ENCODE results near the gene EHD4.

The EHD4 gene

GRCh38 chr15:41885841-41886240, 86.5 kb downstream of the EHD4 start:
- peaks cover 2 to 28% (median 21%) of the 10 kb centered on the region in 3 experiments for H3K27me3 ChIP-seq (ENCODE audit: control insufficient read depth in 3 of 3, insufficient read depth in 3 of 3, low read depth in 1 of 3, low read length in 3 of 3)
- H3K79me1 ChIP-seq (ENCODE audit: low read depth, low read length) = no peaks in the 10 kb centered on the region
- no peak overlapping the region for H2BK5ac ChIP-seq (ENCODE audit: low read length)
- DNase-seq (ENCODE audit: low spot score) = no peak
- no peaks in the 10 kb centered on the region for H3K36me3 ChIP-seq (replicated peaks in 1 of 2; ENCODE audit: control insufficient read depth in 2 of 2, insufficient read depth in 2 of 2, low read length in 2 of 2)
- no peak overlapping the region for H2BK120ac ChIP-seq (ENCODE audit: low read depth, low read length)
- no peak overlapping the region for H4K8ac ChIP-seq (ENCODE audit: low read depth, low read length)
- no peak overlapping the region for H3K4me3 ChIP-seq (ENCODE audit: low read length in 2 of 2)
- H3K18ac ChIP-seq (ENCODE audit: low read length) = no peak overlapping the region
- no peak overlapping the region for H3K4ac ChIP-seq (ENCODE audit: low read length)
- no peak overlapping the region for H2BK15ac ChIP-seq (ENCODE audit: low read length)
- peak overlapping the region; percentile 51 for H2AK5ac ChIP-seq (ENCODE audit: low read depth, low read length)
- no CpG with 5 or more reads among the region's 14 CpGs for WGBS, 2 donors (ENCODE audit: extremely low coverage in 2 of 2, insufficient read length in 2 of 2, insufficient replicate concordance in 1 of 2)
- no peak overlapping the region for H4K91ac ChIP-seq (ENCODE audit: low read depth, low read length, poor library complexity)
- peaks cover 0 to 6% of the 10 kb centered on the region in 2 donors for H3K9me3 ChIP-seq (replicated peaks in 1 of 2; ENCODE audit: control insufficient read depth in 2 of 2, insufficient read depth in 1 of 2, low read depth in 1 of 2, low read length in 2 of 2)
- H3K4me2 ChIP-seq (ENCODE audit: insufficient read depth, low read length, poor library complexity, severe bottlenecking) = no peak overlapping the region
- H2AFZ ChIP-seq (ENCODE audit: low read length) = no peak overlapping the region
- H3K4me1 ChIP-seq (ENCODE audit: control insufficient read depth in 2 of 2, insufficient read depth in 1 of 2, low read depth in 1 of 2, low read length in 2 of 2) = peaks cover 0 to 8% of the 10 kb centered on the region in 2 donors
- no peak overlapping the region for H3K27ac ChIP-seq (replicated peaks; ENCODE audit: low read length)
- H3K23ac ChIP-seq (ENCODE audit: low read depth, low read length, poor library complexity) = no peak overlapping the region
- peak overlapping the region; percentile 27 for H3K14ac ChIP-seq (ENCODE audit: low read length)
- H3K9ac ChIP-seq (ENCODE audit: low read depth, low read length, poor library complexity) = no peak overlapping the region
- H2BK12ac ChIP-seq (ENCODE audit: low read length) = peak overlapping the region; percentile 48

GRCh38 chr15:41885321-41885720, 87.0 kb downstream of the EHD4 start:
- H3K18ac ChIP-seq (ENCODE audit: low read length) = no peak overlapping the region
- no peak overlapping the region for H3K4me3 ChIP-seq (ENCODE audit: low read length in 2 of 2)
- H4K91ac ChIP-seq (ENCODE audit: low read depth, low read length, poor library complexity) = no peak overlapping the region
- H3K4ac ChIP-seq (ENCODE audit: low read length) = no peak overlapping the region
- DNase-seq (ENCODE audit: low spot score) = no peak
- H3K27me3 ChIP-seq (ENCODE audit: control insufficient read depth in 3 of 3, insufficient read depth in 3 of 3, low read depth in 1 of 3, low read length in 3 of 3) = peaks cover 2 to 31% (median 26%) of the 10 kb centered on the region in 3 experiments
- no peaks in the 10 kb centered on the region for H3K36me3 ChIP-seq (replicated peaks in 1 of 2; ENCODE audit: control insufficient read depth in 2 of 2, insufficient read depth in 2 of 2, low read length in 2 of 2)
- peaks cover 0 to 8% of the 10 kb centered on the region in 2 donors for H3K4me1 ChIP-seq (ENCODE audit: control insufficient read depth in 2 of 2, insufficient read depth in 1 of 2, low read depth in 1 of 2, low read length in 2 of 2)
- no peak overlapping the region for H2BK15ac ChIP-seq (ENCODE audit: low read length)
- H2AFZ ChIP-seq (ENCODE audit: low read length) = no peak overlapping the region
- H3K9ac ChIP-seq (ENCODE audit: low read depth, low read length, poor library complexity) = no peak overlapping the region
- no peak overlapping the region for H2AK5ac ChIP-seq (ENCODE audit: low read depth, low read length)
- no peak overlapping the region for H2BK12ac ChIP-seq (ENCODE audit: low read length)
- H2BK120ac ChIP-seq (ENCODE audit: low read depth, low read length) = no peak overlapping the region
- H3K14ac ChIP-seq (ENCODE audit: low read length) = no peak overlapping the region
- no peak overlapping the region for H2BK5ac ChIP-seq (ENCODE audit: low read length)
- H3K4me2 ChIP-seq (ENCODE audit: insufficient read depth, low read length, poor library complexity, severe bottlenecking) = no peak overlapping the region
- no peak overlapping the region for H4K8ac ChIP-seq (ENCODE audit: low read depth, low read length)
- no peak overlapping the region for H3K27ac ChIP-seq (replicated peaks; ENCODE audit: low read length)
- no peaks in the 10 kb centered on the region for H3K79me1 ChIP-seq (ENCODE audit: low read depth, low read length)
- peaks cover 0 to 6% of the 10 kb centered on the region in 2 donors for H3K9me3 ChIP-seq (replicated peaks in 1 of 2; ENCODE audit: control insufficient read depth in 2 of 2, insufficient read depth in 1 of 2, low read depth in 1 of 2, low read length in 2 of 2)
- H3K23ac ChIP-seq (ENCODE audit: low read depth, low read length, poor library complexity) = no peak overlapping the region

- peaks cover 0 to 6% of the 10 kb centered on the region in 2 donors for H3K9me3 ChIP-seq (replicated peaks in 1 of 2; ENCODE audit: control insufficient read depth in 2 of 2, insufficient read depth in 1 of 2, low read depth in 1 of 2, low read length in 2 of 2)
- H3K23ac ChIP-seq (ENCODE audit: low read depth, low read length, poor library complexity) = no peak overlapping the region
- no peak overlapping the region for H4K8ac ChIP-seq (ENCODE audit: low read depth, low read length)
- no peaks in the 10 kb centered on the region for H3K36me3 ChIP-seq (replicated peaks in 1 of 2; ENCODE audit: control insufficient read depth in 2 of 2, insufficient read depth in 2 of 2, low read length in 2 of 2)
- H3K14ac ChIP-seq (ENCODE audit: low read length) = no peak overlapping the region
- no peak overlapping the region for H2BK12ac ChIP-seq (ENCODE audit: low read length)
- no peak overlapping the region for H2AK5ac ChIP-seq (ENCODE audit: low read depth, low read length)
- no peak overlapping the region for H3K27ac ChIP-seq (replicated peaks; ENCODE audit: low read length)
- no peak overlapping the region for H2BK5ac ChIP-seq (ENCODE audit: low read length)
- no peak overlapping the region for H3K9ac ChIP-seq (ENCODE audit: low read depth, low read length, poor library complexity)
- H3K18ac ChIP-seq (ENCODE audit: low read length) = no peak overlapping the region
- H2AFZ ChIP-seq (ENCODE audit: low read length) = no peak overlapping the region
- no peak overlapping the region for H2BK120ac ChIP-seq (ENCODE audit: low read depth, low read length)
- peaks cover 2 to 32% (median 31%) of the 10 kb centered on the region in 3 experiments for H3K27me3 ChIP-seq (ENCODE audit: control insufficient read depth in 3 of 3, insufficient read depth in 3 of 3, low read depth in 1 of 3, low read length in 3 of 3)
- no peak overlapping the region for H3K4me2 ChIP-seq (ENCODE audit: insufficient read depth, low read length, poor library complexity, severe bottlenecking)
- no peak overlapping the region for H4K91ac ChIP-seq (ENCODE audit: low read depth, low read length, poor library complexity)
- no CpG with 5 or more reads among the region's 7 CpGs for WGBS, 2 donors (ENCODE audit: extremely low coverage in 2 of 2, insufficient read length in 2 of 2, insufficient replicate concordance in 1 of 2)
- H3K4me3 ChIP-seq (ENCODE audit: low read length in 2 of 2) = no peak overlapping the region
- peaks cover 0 to 8% of the 10 kb centered on the region in 2 donors for H3K4me1 ChIP-seq (ENCODE audit: control insufficient read depth in 2 of 2, insufficient read depth in 1 of 2, low read depth in 1 of 2, low read length in 2 of 2)
- no peak overlapping the region for H2BK15ac ChIP-seq (ENCODE audit: low read length)
- H3K4ac ChIP-seq (ENCODE audit: low read length) = no peak overlapping the region
- no peaks in the 10 kb centered on the region for H3K79me1 ChIP-seq (ENCODE audit: low read depth, low read length)
- no peak for DNase-seq (ENCODE audit: low spot score)
Measured at GRCh38 chr15:41884458-41884857, 87.9 kb downstream of the EHD4 start.

GRCh38 chr15:41883484-41883825, 88.9 kb downstream of the EHD4 start:
- WGBS, 2 donors (ENCODE audit: extremely low coverage in 2 of 2, insufficient read length in 2 of 2, insufficient replicate concordance in 1 of 2) = no CpG with 5 or more reads among the region's 2 CpGs
- Histone ChIP-seq H4K8ac (ENCODE audit: low read depth, low read length) (no peak overlapping the region), H3K9me3 (replicated peaks in 1 of 2; ENCODE audit: control insufficient read depth in 2 of 2, insufficient read depth in 1 of 2, low read depth in 1 of 2, low read length in 2 of 2) (peaks cover 0 to 6% of the 10 kb centered on the region in 2 donors), H3K4me1 (ENCODE audit: control insufficient read depth in 2 of 2, insufficient read depth in 1 of 2, low read depth in 1 of 2, low read length in 2 of 2) (peaks cover 0 to 8% of the 10 kb centered on the region in 2 donors), H2BK15ac (ENCODE audit: low read length) (no peak overlapping the region), H3K4me3 (ENCODE audit: low read length in 2 of 2) (no peak overlapping the region), H3K27ac (replicated peaks; ENCODE audit: low read length) (no peak overlapping the region), H3K23ac (ENCODE audit: low read depth, low read length, poor library complexity) (no peak overlapping the region), H3K4ac (ENCODE audit: low read length) (no peak overlapping the region), H3K36me3 (replicated peaks in 1 of 2; ENCODE audit: control insufficient read depth in 2 of 2, insufficient read depth in 2 of 2, low read length in 2 of 2) (no peaks in the 10 kb centered on the region), H3K14ac (ENCODE audit: low read length) (no peak overlapping the region), H2BK5ac (ENCODE audit: low read length) (no peak overlapping the region), H3K79me1 (ENCODE audit: low read depth, low read length) (no peaks in the 10 kb centered on the region), H2BK12ac (ENCODE audit: low read length) (no peak overlapping the region), H3K9ac (ENCODE audit: low read depth, low read length, poor library complexity) (no peak overlapping the region), H3K4me2 (ENCODE audit: insufficient read depth, low read length, poor library complexity, severe bottlenecking) (no peak overlapping the region), H2BK120ac (ENCODE audit: low read depth, low read length) (no peak overlapping the region), H3K27me3 (ENCODE audit: control insufficient read depth in 3 of 3, insufficient read depth in 3 of 3, low read depth in 1 of 3, low read length in 3 of 3) (peaks cover 2 to 35% (median 31%) of the 10 kb centered on the region in 3 experiments), H2AFZ (ENCODE audit: low read length) (no peak overlapping the region), H2AK5ac (ENCODE audit: low read depth, low read length) (no peak overlapping the region), H4K91ac (ENCODE audit: low read depth, low read length, poor library complexity) (no peak overlapping the region), H3K18ac (ENCODE audit: low read length) (no peak overlapping the region)
- no peak for DNase-seq (ENCODE audit: low spot score)

All from neuronal stem cell (in vitro differentiated cells).